GM21367 (cell line): ENCODE data around the gene SERPINA5.
"Not testable (repeated sequence)": the region's sequence is repeated elsewhere in the genome, so short reads cannot be mapped to it uniquely, and the experiment has no call there.

ENCODE experiments used
- ATAC-seq: cut with Tn5 transposase; IDR thresholded peaks from one replicate; pipeline ENCODE4 v1.9.1; 2021; ENCODE audit not compliant: unreplicated experiment

SERPINA5 gene

GRCh38 chr14:94598816-94599655 lies 17.8 kb downstream of the SERPINA5 start:
- ATAC-seq: no peak

- ATAC-seq: no peak
Observed at GRCh38 chr14:94599656-94600004, 18.4 kb downstream of the SERPINA5 start.

GRCh38 chr14:94600148-94600545 lies 18.9 kb downstream of the SERPINA5 start:
- ATAC-seq: no peak

GRCh38 chr14:94601884-94602391 lies 20.7 kb downstream of the SERPINA5 start:
- ATAC-seq: no peak

GRCh38 chr14:94602722-94603121 lies 21.5 kb downstream of the SERPINA5 start:
- ATAC-seq: no peak

- no peak for ATAC-seq
Observed at GRCh38 chr14:94605361-94605760, 24.1 kb downstream of the SERPINA5 start.

- not testable (repeated sequence) for ATAC-seq
Observed at GRCh38 chr14:94608966-94609365, 27.7 kb downstream of the SERPINA5 start.

GRCh38 chr14:94611179-94611578 lies 30.0 kb downstream of the SERPINA5 start:
- no peak for ATAC-seq

- no peak for ATAC-seq
Observed at GRCh38 chr14:94612174-94612573, 30.9 kb downstream of the SERPINA5 start, which contains the start of gene SERPINA3. Gene SERPINA3, plus strand, starts transcription at chr14:94612391. Its CDS starts 2,051 bp downstream, at chr14:94614442.

- no peak for ATAC-seq
Observed at GRCh38 chr14:94612580-94613554, 31.6 kb downstream of the SERPINA5 start.

GRCh38 chr14:94613720-94614644 lies 32.8 kb downstream of the SERPINA5 start:
- ATAC-seq: no peak

- ATAC-seq: no peak
Observed at GRCh38 chr14:94614802-94615201, 33.6 kb downstream of the SERPINA5 start.

GRCh38 chr14:94615254-94615653 lies 34.0 kb downstream of the SERPINA5 start:
- ATAC-seq: no peak

- ATAC-seq: no peak
Observed at GRCh38 chr14:94615823-94616570, 34.8 kb downstream of the SERPINA5 start.

- no peak for ATAC-seq
Observed at GRCh38 chr14:94617366-94617941, 36.2 kb downstream of the SERPINA5 start.

- no peak for ATAC-seq
Observed at GRCh38 chr14:94617988-94618822, 37.0 kb downstream of the SERPINA5 start.

- no peak for ATAC-seq
Observed at GRCh38 chr14:94619297-94619696, 38.1 kb downstream of the SERPINA5 start.

- no peak for ATAC-seq
Observed at GRCh38 chr14:94620597-94620996, 39.4 kb downstream of the SERPINA5 start.
